Prostate gland (tissue), 2 donors: ENCODE data around the gene HENMT1. TPM values are rescaled to one million over a fixed set of nuclear protein-coding genes. Genes with fewer than 3 reads are reported as not detected.

Experiments used
- DNase-seq: peaks from one replicate; pipeline ENCODE4 v3.0.0-alpha.2; 2019; ENCODE audit warnings: low spot score
- H3K27ac ChIP-seq, 2 donors: fragments of 200-600 bp; sonication (generic); 2 replicates each; pipeline ENCODE4 v1.5.1; 2017 to 2019
- H3K27me3 ChIP-seq: fragments of 200-600 bp; sonication (generic); replicated peaks from 2 replicates; pipeline ENCODE4 v1.5.1; 2019; ENCODE audit not compliant: insufficient read depth
- H3K36me3 ChIP-seq, 2 donors: fragments of 200-600 bp; sonication (generic); 1 replicate in 1 of 2; 2 replicates in 1 of 2; pipeline versions ENCODE4 v1.5.1 to v1.8.1; 2017 to 2019
- H3K4me1 ChIP-seq: fragments of 200-600 bp; sonication (generic); replicated peaks from 2 replicates; pipeline ENCODE4 v1.5.1; 2019
- H3K4me3 ChIP-seq, 2 donors: fragments of 200-600 bp; sonication (generic); 2 replicates each; pipeline ENCODE4 v1.5.1; 2017 to 2019
- H3K9me3 ChIP-seq: fragments of 200-600 bp; sonication (generic); 2 replicates; pipeline ENCODE4 v1.5.1; 2017
- POLR2A ChIP-seq: fragments of 450-650 bp; IDR thresholded peaks from one replicate; pipeline ENCODE4 v1.6.1; 2016; ENCODE audit warnings: antibody characterized with exemption, mild to moderate bottlenecking
- POLR2AphosphoS5 ChIP-seq: sonication (generic); formaldehyde crosslinking; IDR thresholded peaks from one replicate; pipeline ENCODE4 v1.6.1; 2017; ENCODE audit warnings: antibody characterized with exemption
- WGBS: methylation state at CpG from one replicate; pipeline ENCODE4 v1.1.5; 2018; 5-methylcytosine and 5-hydroxymethylcytosine counted together
- intact Hi-C: fragments of 100-400 bp; cut with DNase I; formaldehyde crosslinking; loops from one replicate; pipeline ENCODE4 v1.14.2; 2022
- total RNA-seq, 2 donors: library from RNA; depleted of rRNA; stranded (reverse); fragments of >200 nt; gene quantifications; one replicate each; pipeline ENCODE4 v1.1.0, GENCODE V29; 2016
- TF ChIP-seq, protein P1 (sequence below), 4 experiments: fragments of 200-600 bp in 2 of 4; fragments of 450-650 bp in 2 of 4; sonication (generic) in 2 of 4; IDR thresholded peaks; 1 replicate in 3 of 4; 2 replicates in 1 of 4; pipeline ENCODE4 v1.5.1; 2016 to 2019; ENCODE audit warnings: antibody characterized with exemption in 4 of 4, mild to moderate bottlenecking in 2 of 4, moderate library complexity in 2 of 4

The HENMT1 gene
- total RNA-seq, 2 donors from 2014 or later: 2.5 to 22.1 TPM

DNA sequence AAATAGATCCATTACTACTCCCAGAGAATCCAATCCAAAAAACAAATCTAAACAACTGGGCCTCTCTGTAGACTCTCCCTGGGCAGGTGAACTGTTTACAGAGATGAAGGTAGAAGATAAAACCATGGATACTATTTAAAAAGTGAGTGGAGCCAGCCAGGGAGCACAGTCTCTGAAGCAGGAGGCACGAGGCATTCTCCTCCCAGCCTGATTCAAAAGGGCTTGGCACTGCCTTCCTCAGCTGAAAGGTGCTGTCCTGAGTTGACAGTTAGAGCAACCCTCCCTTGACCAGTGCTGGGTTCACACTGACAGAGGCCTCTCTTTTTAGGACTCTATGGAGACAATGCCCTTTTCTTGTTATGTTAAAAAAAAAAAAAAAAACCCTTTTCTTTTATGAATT, 36.8 kb downstream of the HENMT1 start:
- H3K27ac ChIP-seq: peak overlapping the region in 1 of 2 donors; percentile 10
- H3K36me3 ChIP-seq: no peaks in the 10 kb centered on the region
- no peak for TF ChIP-seq POLR2A
- no peak for TF ChIP-seq POLR2AphosphoS5
- TF ChIP-seq, protein P1, sequence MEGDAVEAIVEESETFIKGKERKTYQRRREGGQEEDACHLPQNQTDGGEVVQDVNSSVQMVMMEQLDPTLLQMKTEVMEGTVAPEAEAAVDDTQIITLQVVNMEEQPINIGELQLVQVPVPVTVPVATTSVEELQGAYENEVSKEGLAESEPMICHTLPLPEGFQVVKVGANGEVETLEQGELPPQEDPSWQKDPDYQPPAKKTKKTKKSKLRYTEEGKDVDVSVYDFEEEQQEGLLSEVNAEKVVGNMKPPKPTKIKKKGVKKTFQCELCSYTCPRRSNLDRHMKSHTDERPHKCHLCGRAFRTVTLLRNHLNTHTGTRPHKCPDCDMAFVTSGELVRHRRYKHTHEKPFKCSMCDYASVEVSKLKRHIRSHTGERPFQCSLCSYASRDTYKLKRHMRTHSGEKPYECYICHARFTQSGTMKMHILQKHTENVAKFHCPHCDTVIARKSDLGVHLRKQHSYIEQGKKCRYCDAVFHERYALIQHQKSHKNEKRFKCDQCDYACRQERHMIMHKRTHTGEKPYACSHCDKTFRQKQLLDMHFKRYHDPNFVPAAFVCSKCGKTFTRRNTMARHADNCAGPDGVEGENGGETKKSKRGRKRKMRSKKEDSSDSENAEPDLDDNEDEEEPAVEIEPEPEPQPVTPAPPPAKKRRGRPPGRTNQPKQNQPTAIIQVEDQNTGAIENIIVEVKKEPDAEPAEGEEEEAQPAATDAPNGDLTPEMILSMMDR (IDR thresholded peaks at IDR 0.05): no peak
- no peak overlapping the region for H3K4me3 ChIP-seq
- intact Hi-C loops: no loop called here
- H3K9me3 ChIP-seq: no peaks in the 10 kb centered on the region
- peak; percentile 8 for DNase-seq
- H3K27me3 ChIP-seq: no peaks in the 10 kb centered on the region
- WGBS: 33% methylated on average over 1 of the region's 1 CpG
- H3K4me1 ChIP-seq: no peaks in the 10 kb centered on the region

DNA sequence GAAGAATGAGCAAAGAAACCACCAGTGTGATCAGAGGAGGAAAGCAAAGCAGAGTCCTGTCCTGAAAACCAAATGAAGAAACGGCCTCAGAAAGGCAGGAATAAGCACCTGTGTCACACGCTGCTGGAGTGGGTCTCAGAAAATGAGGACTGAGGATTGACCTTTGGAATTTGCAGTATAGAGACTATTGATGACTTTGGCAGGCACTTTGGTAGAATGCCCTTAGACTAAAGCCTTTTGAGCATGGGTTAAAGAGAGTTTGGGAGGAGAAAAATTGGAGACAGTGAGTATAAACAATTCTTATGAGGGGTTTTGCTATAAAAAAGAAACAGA, 43.2 kb downstream of the HENMT1 start:
- DNase-seq: no peak
- Histone ChIP-seq H3K4me1 (no peaks in the 10 kb centered on the region), H3K27me3 (no peaks in the 10 kb centered on the region), H3K9me3 (no peaks in the 10 kb centered on the region), H3K36me3 (no peaks in the 10 kb centered on the region), H3K4me3 (no peak overlapping the region), H3K27ac (no peak overlapping the region)
- WGBS: 93% methylated on average over 2 of the region's 2 CpGs
- intact Hi-C loops: no loop called here
- TF ChIP-seq, protein P1 (IDR thresholded peaks at IDR 0.05): no peak
- TF ChIP-seq POLR2A (no peak), POLR2AphosphoS5 (no peak)

DNA sequence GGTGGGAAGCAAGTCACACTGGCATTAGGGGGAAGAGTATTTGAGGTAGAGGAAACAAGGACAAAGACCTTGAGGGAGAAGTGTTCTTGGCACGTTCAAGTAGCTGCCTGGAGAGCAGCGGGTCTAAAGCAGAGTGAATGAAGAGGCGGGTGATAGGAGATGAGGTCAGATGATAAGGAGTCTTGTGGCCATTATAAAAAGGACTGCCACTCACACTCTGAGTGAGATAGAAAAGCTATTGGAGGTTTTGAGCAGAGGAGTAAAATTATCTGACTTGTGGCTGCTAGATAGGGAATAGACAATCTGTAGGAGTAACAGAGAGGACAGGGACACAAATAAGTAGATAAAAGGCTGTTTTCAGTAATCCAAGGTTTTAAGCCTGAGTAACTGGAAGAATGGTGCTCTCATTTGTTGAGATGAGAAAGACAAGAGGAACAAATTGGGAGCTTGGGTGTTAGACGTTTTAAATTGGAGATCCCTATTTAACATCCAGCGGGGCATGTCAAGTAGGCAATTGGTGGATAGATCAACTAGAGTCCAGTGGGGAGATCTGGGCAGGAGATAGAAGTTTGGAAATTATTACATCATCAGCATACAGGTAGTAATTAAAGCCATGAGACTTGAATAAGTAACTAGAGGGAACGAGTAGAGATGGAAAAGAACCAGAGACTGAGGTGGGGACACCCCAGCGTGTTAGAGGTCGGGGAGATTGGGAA, 43.7 kb downstream of the HENMT1 start:
- Histone ChIP-seq H3K27me3 (no peaks in the 10 kb centered on the region), H3K36me3 (no peaks in the 10 kb centered on the region), H3K4me1 (no peaks in the 10 kb centered on the region), H3K27ac (no peak overlapping the region), H3K9me3 (no peaks in the 10 kb centered on the region), H3K4me3 (no peak overlapping the region)
- intact Hi-C loops: no loop called here
- DNase-seq: no peak
- TF ChIP-seq, protein P1 (IDR thresholded peaks at IDR 0.05): no peak
- no peak for TF ChIP-seq POLR2A
- no peak for TF ChIP-seq POLR2AphosphoS5
- 91% methylated on average over 8 of the region's 8 CpGs for WGBS

DNA sequence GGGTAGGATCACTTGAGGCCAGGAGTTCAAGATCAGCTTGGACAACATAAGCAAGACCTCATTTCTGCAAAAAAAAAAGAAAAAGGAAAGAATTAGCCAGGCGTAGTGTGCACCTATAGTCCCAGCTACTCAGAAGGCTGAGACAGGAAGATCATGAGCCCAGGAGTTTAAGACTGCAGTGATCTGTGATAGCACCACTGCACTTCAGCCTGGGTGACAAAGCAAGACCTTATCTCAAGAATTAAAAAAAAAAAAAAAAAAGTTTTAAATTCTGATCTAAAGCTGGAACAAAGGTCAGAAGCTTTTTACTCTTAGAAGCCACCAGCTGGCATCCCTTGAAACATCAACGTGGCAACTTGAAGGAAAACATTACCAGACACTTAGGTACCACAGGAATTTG, 45.3 kb downstream of the HENMT1 start:
- intact Hi-C loops: no loop called here
- Histone ChIP-seq H3K4me1 (no peaks in the 10 kb centered on the region), H3K9me3 (no peaks in the 10 kb centered on the region), H3K36me3 (no peaks in the 10 kb centered on the region), H3K27ac (no peak overlapping the region), H3K4me3 (no peak overlapping the region), H3K27me3 (no peaks in the 10 kb centered on the region)
- WGBS: 46% methylated on average over 2 of the region's 2 CpGs
- no peak for DNase-seq
- TF ChIP-seq, protein P1 (IDR thresholded peaks at IDR 0.05): no peak
- TF ChIP-seq POLR2AphosphoS5 (no peak), POLR2A (no peak)

DNA sequence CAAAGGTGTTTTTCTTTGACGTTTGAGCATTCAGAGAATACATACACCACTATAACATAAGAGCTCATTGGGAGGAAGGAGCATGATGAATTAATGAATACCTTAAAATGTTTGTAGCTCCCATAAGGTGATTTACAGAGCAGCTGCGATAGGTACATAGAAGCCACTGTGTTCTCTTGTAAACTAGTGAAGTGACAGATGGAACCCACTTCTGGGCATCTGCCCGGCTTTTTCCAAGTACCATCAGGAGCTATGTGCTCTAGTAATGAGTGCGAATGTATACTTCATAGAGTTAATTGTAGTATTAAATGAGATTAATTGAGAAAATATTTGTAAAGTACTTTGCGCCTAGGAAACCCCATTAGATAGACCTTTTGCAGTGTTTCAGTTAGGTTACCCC, 48.4 kb downstream of the HENMT1 start:
- Histone ChIP-seq H3K27me3 (no peaks in the 10 kb centered on the region), H3K27ac (no peak overlapping the region), H3K36me3 (no peaks in the 10 kb centered on the region), H3K4me1 (no peaks in the 10 kb centered on the region), H3K9me3 (no peaks in the 10 kb centered on the region), H3K4me3 (no peak overlapping the region)
- 81% methylated on average over 5 of the region's 5 CpGs for WGBS
- no peak for DNase-seq
- intact Hi-C loops: no loop called here
- no peak for TF ChIP-seq POLR2A
- TF ChIP-seq POLR2AphosphoS5: no peak
- TF ChIP-seq, protein P1 (IDR thresholded peaks at IDR 0.05): no peak
